Endothelial cell (in vitro differentiated cells): Measurements from ENCODE around the gene SLC38A7. TPM values are rescaled to one million over a fixed set of nuclear protein-coding genes. Genes with fewer than 3 reads are reported as not detected.
"Not testable (repeated sequence)": the region's sequence is repeated elsewhere in the genome, so short reads cannot be mapped to it uniquely, and the experiment has no call there.

Experiments
- DNase-seq: peaks from one replicate; pipeline ENCODE4 v3.0.0; 2021; ENCODE audit warnings: low spot score
- H3K27ac Mint-ChIP-seq: one replicate; pipeline ENCODE4 v1.8.0; 2021; ENCODE audit warnings: mixed read lengths, inconsistent platforms; ENCODE audit not compliant: unreplicated experiment
- H3K27me3 Mint-ChIP-seq: one replicate; pipeline ENCODE4 v1.8.0; 2021; ENCODE audit warnings: mild to moderate bottlenecking, moderate library complexity, mixed read lengths, inconsistent platforms; ENCODE audit not compliant: unreplicated experiment
- H3K36me3 Mint-ChIP-seq: one replicate; pipeline ENCODE4 v1.8.0; 2021; ENCODE audit warnings: mild to moderate bottlenecking, low read depth, mixed read lengths, inconsistent platforms; ENCODE audit not compliant: unreplicated experiment
- H3K4me1 Mint-ChIP-seq: one replicate; pipeline ENCODE4 v1.8.0; 2021; ENCODE audit warnings: mild to moderate bottlenecking, mixed read lengths, inconsistent platforms; ENCODE audit not compliant: unreplicated experiment
- H3K4me3 Mint-ChIP-seq: one replicate; pipeline ENCODE4 v1.8.0; 2021; ENCODE audit warnings: mild to moderate bottlenecking, mixed read lengths, inconsistent platforms; ENCODE audit not compliant: unreplicated experiment
- H3K9me3 Mint-ChIP-seq: one replicate; pipeline ENCODE4 v1.8.0; 2021; ENCODE audit warnings: mixed read lengths, inconsistent platforms; ENCODE audit not compliant: unreplicated experiment
- total RNA-seq: library from RNA; stranded (reverse); fragmentation: NEBNext Ultra II Directional; extraction: Animal tissue kit (Norgen Biotek cat#: 25700); gene quantifications from one replicate; pipeline ENCODE4 v1.2.1, GENCODE V29; 2021; ENCODE audit not compliant: unreplicated experiment
- TF ChIP-seq, protein P1 (sequence below): fragments of 200-600 bp; sonication (generic); IDR thresholded peaks from one replicate; pipeline ENCODE4 v1.5.0; 2021; ENCODE audit warnings: antibody characterized with exemption; ENCODE audit not compliant: unreplicated experiment

The SLC38A7 gene
- total RNA-seq, 1 donor from 2014 or later = 56.7 TPM

DNA sequence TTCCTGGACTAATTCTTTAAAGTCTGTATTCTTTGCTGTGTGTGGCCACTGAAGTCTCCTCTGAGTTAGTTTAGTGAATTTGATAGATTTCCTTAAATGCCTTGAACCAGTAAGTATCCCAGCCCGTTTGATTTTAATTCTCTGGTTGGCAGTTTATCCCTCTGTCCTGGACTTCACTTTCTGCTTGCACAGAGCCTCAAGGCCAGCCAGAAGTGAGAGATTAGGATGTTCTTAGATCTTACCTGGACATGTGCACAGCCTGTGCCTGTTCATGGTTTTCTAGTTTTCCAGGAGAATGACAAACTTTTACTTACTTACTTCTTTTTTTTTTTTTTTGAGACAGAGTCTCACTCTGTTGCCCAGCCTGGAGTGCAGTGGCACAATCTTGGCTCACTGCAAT lies 10.8 kb upstream of the SLC38A7 start:
- no peaks in the 10 kb centered on the region for H3K9me3 Mint-ChIP-seq
- H3K27me3 Mint-ChIP-seq = peaks cover 6% of the 10 kb centered on the region
- no peak for DNase-seq
- no peak overlapping the region for H3K4me3 Mint-ChIP-seq
- H3K36me3 Mint-ChIP-seq = peaks cover 5% of the 10 kb centered on the region
- H3K4me1 Mint-ChIP-seq = no peaks in the 10 kb centered on the region
- no peak overlapping the region for H3K27ac Mint-ChIP-seq
- TF ChIP-seq, protein P1, sequence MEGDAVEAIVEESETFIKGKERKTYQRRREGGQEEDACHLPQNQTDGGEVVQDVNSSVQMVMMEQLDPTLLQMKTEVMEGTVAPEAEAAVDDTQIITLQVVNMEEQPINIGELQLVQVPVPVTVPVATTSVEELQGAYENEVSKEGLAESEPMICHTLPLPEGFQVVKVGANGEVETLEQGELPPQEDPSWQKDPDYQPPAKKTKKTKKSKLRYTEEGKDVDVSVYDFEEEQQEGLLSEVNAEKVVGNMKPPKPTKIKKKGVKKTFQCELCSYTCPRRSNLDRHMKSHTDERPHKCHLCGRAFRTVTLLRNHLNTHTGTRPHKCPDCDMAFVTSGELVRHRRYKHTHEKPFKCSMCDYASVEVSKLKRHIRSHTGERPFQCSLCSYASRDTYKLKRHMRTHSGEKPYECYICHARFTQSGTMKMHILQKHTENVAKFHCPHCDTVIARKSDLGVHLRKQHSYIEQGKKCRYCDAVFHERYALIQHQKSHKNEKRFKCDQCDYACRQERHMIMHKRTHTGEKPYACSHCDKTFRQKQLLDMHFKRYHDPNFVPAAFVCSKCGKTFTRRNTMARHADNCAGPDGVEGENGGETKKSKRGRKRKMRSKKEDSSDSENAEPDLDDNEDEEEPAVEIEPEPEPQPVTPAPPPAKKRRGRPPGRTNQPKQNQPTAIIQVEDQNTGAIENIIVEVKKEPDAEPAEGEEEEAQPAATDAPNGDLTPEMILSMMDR = no peak

DNA sequence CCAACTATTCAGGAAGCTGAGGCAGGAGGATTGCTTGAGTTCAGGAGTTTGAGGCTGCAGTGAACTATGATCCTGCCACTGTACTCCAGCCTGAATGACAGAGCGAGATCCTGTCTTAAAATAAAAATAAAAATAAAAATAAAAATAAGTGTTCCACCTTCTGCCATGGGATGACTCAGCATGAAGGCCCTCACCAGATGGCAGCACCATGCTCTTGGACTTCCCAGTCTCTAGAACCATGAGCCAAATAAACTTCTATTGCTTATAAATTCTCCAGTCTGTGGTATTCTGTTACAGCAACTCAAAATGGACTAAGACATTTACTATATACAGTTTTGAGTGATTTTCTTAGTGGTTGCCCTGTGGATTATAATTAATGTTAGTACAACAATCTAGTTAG lies 7.9 kb upstream of the SLC38A7 start:
- no peak overlapping the region for H3K27ac Mint-ChIP-seq
- no peaks in the 10 kb centered on the region for H3K9me3 Mint-ChIP-seq
- H3K4me3 Mint-ChIP-seq = no peak overlapping the region
- H3K36me3 Mint-ChIP-seq = peaks cover 5% of the 10 kb centered on the region
- H3K27me3 Mint-ChIP-seq = peaks cover 9% of the 10 kb centered on the region
- TF ChIP-seq, protein P1 = no peak
- DNase-seq = no peak
- H3K4me1 Mint-ChIP-seq = no peaks in the 10 kb centered on the region

DNA sequence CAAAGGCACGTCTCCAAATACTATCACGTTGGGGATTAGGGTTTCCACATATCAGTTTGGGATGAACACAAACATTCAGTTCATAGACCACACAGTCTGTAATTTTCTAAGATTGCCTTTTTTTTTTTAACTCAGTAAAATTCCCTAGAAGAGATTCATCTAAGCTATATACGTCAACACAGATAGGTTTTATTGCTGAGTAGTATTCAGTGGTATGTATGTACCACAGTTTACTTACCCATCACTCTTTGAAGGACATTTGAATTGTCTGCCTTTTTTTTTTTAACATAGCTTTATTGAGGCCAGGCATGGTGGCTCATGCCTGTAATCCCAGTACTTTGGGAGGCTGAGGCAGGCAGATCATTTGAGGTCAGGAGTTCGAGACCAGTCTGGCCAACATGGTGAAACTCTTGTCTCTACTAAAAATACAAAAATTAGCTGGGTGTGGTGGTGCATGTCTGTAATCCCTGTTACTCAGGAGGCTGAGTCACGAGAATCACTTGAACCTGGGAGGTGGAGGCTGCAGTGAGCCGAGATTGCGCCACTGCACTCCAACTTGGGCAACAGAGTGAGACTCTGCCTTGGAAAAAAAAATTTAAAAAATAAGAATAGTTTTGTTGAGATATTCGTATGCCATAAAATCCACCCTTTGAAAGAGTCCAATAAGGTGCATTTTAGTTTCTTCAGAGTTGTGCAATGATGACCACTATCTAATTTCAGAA lies 2.6 kb upstream of the SLC38A7 start:
- peaks cover 13% of the 10 kb centered on the region for H3K27me3 Mint-ChIP-seq
- not testable (repeated sequence) for H3K36me3 Mint-ChIP-seq, H3K4me3 Mint-ChIP-seq, H3K27ac Mint-ChIP-seq, H3K9me3 Mint-ChIP-seq, DNase-seq
- peaks cover 13% of the 10 kb centered on the region for H3K4me1 Mint-ChIP-seq

DNA sequence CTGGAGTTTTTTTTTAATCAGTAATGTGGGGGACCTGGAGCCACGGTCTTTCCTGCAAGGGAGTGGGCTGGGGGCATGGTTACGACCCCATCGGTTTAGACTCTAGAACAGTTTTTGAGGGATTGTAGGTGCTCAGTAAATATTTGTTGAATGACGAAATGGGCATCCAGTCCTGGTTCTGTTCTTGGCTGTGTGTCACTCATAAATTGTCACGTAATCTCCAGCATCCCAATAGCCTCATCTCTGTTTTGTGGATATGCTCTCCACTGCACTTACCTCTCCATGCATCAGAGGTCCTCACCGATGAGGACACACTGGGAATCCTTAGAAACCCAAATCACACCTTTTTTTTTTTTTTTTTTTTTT lies 497 bp upstream of the SLC38A7 start:
- H3K4me1 Mint-ChIP-seq = peaks cover 18% of the 10 kb centered on the region
- H3K27ac Mint-ChIP-seq = peak overlapping the region; percentile 42
- peaks cover 10% of the 10 kb centered on the region for H3K27me3 Mint-ChIP-seq
- DNase-seq = no peak
- TF ChIP-seq, protein P1 = no peak
- peak overlapping the region; percentile 95 for H3K4me3 Mint-ChIP-seq
- peaks cover 9% of the 10 kb centered on the region for H3K36me3 Mint-ChIP-seq
- no peaks in the 10 kb centered on the region for H3K9me3 Mint-ChIP-seq

DNA sequence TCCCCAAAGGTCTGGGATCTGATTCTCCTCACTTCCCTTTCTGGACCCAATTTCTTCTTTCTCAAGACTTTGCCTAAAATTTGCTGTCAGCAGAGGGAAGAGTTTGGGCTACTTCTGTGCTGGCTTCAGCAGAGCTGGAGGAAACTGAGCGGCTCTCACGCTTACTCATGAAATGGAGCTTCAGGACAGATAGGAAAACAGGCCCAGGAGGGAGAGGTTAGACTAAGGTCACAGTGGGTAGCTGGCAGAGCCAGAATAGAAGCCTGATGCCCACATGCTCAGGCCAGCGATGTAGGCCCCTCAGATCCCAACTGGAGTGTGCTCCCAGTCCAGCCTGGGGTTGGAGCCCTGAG lies 593 bp downstream of the SLC38A7 start:
- Mint-ChIP-seq H3K9me3 (no peaks in the 10 kb centered on the region), H3K27ac (peak overlapping the region; percentile 42), H3K36me3 (peaks cover 14% of the 10 kb centered on the region), H3K27me3 (peaks cover 10% of the 10 kb centered on the region), H3K4me3 (peak overlapping the region; percentile 95), H3K4me1 (peaks cover 18% of the 10 kb centered on the region)
- TF ChIP-seq, protein P1 = no peak
- no peak for DNase-seq
